ENCODE data around the gene TOB1. TPM values are rescaled to one million over a fixed set of nuclear protein-coding genes. Genes with fewer than 3 reads are reported as not detected.

TOB1 gene
- total and polyA plus RNA-seq, 12 donors = 22.4 to 332 (median 62.7) TPM

- no peaks in the 10 kb centered on the region for H3K36me3 ChIP-seq (replicated peaks in 1 of 2)
- TF ChIP-seq POLR2A (IDR thresholded peaks at IDR 0.05) (no peak), CTCF (IDR thresholded peaks at IDR 0.05) (no peak)
- WGBS, 4 donors = 84 to 91% (median 89%) methylated on average over 29 to 38 of the region's 38 CpGs
- H3K27ac ChIP-seq = no peak overlapping the region
- no peak overlapping the region for H3K4me3 ChIP-seq
- no peaks in the 10 kb centered on the region for H3K9me3 ChIP-seq (replicated peaks in 1 of 3)
- DNase-seq = no peak
- no peaks in the 10 kb centered on the region for H3K4me1 ChIP-seq (replicated peaks in 1 of 2)
- intact Hi-C loops (cut with DNase I) = loop anchor here in 1 of 2 donors (10.0 kb wide), 1 partner anchor 289 kb away; the partner anchor contains the start of gene SPATA20
- H3K27me3 ChIP-seq = no peaks in the 10 kb centered on the region
Observed at GRCh38 chr17:50833510-50834428, 32.4 kb downstream of the TOB1 start.

GRCh38 chr17:50832864-50833381, 33.2 kb downstream of the TOB1 start:
- TF ChIP-seq CTCF (IDR thresholded peaks at IDR 0.05) (no peak), POLR2A (IDR thresholded peaks at IDR 0.05) (no peak)
- no peak overlapping the region for H3K27ac ChIP-seq
- H3K27me3 ChIP-seq = no peaks in the 10 kb centered on the region
- H3K9me3 ChIP-seq (replicated peaks in 1 of 3) = no peaks in the 10 kb centered on the region
- H3K4me3 ChIP-seq = no peak overlapping the region
- intact Hi-C loops (cut with DNase I) = loop anchor here in 1 of 2 donors (10.0 kb wide), 1 partner anchor 288 kb away; the partner anchor contains the start of gene SPATA20
- H3K36me3 ChIP-seq (replicated peaks in 1 of 2) = no peaks in the 10 kb centered on the region
- H3K4me1 ChIP-seq (replicated peaks in 1 of 2) = no peaks in the 10 kb centered on the region
- no peak for DNase-seq
- WGBS, 4 donors = 83 to 87% (median 84%) methylated on average over 8 to 13 of the region's 13 CpGs

- Histone ChIP-seq H3K4me1 (replicated peaks in 1 of 2) (no peaks in the 10 kb centered on the region), H3K36me3 (replicated peaks in 1 of 2) (no peaks in the 10 kb centered on the region), H3K27ac (no peak overlapping the region), H3K27me3 (no peaks in the 10 kb centered on the region), H3K4me3 (no peak overlapping the region), H3K9me3 (replicated peaks in 1 of 3) (no peaks in the 10 kb centered on the region)
- TF ChIP-seq POLR2A (IDR thresholded peaks at IDR 0.05) (no peak), CTCF (IDR thresholded peaks at IDR 0.05) (no peak)
- DNase-seq = no peak
- intact Hi-C loops (cut with DNase I) = loop anchor here in 1 of 2 donors (10.0 kb wide), 1 partner anchor 288 kb away; the partner anchor contains the start of gene SPATA20
- WGBS, 4 donors = 81 to 96% (median 85%) methylated on average over 9 to 12 of the region's 12 CpGs
Observed at GRCh38 chr17:50832267-50832863, 33.8 kb downstream of the TOB1 start.

- 57 to 69% (median 63%) methylated on average over 5 to 11 of the region's 11 CpGs for WGBS, 4 donors
- H3K9me3 ChIP-seq (replicated peaks in 1 of 3) = no peaks in the 10 kb centered on the region
- peak overlapping the region in 1 of 5 donors; percentile 29 for H3K27ac ChIP-seq
- H3K4me3 ChIP-seq = no peak overlapping the region
- no peaks in the 10 kb centered on the region for H3K27me3 ChIP-seq
- TF ChIP-seq POLR2A (IDR thresholded peaks at IDR 0.05) = no peak
- no peak for TF ChIP-seq CTCF (IDR thresholded peaks at IDR 0.05)
- H3K4me1 ChIP-seq (replicated peaks in 1 of 2) = no peaks in the 10 kb centered on the region
- intact Hi-C loops (cut with DNase I) = loop anchor here in 1 of 2 donors (10.0 kb wide), 1 partner anchor 287 kb away; the partner anchor contains the start of gene SPATA20
- no peaks in the 10 kb centered on the region for H3K36me3 ChIP-seq (replicated peaks in 1 of 2)
- DNase-seq = no peak
Observed at GRCh38 chr17:50831471-50831928, 34.7 kb downstream of the TOB1 start.
